GM21737 (cell line): ENCODE measurements around the gene LAMA3.

Experiments used
- ATAC-seq: cut with Tn5 transposase; IDR thresholded peaks from one replicate; pipeline ENCODE4 v1.9.1; 2021; ENCODE audit warnings: mild to moderate bottlenecking, moderate library complexity; ENCODE audit not compliant: unreplicated experiment

Gene LAMA3

DNA sequence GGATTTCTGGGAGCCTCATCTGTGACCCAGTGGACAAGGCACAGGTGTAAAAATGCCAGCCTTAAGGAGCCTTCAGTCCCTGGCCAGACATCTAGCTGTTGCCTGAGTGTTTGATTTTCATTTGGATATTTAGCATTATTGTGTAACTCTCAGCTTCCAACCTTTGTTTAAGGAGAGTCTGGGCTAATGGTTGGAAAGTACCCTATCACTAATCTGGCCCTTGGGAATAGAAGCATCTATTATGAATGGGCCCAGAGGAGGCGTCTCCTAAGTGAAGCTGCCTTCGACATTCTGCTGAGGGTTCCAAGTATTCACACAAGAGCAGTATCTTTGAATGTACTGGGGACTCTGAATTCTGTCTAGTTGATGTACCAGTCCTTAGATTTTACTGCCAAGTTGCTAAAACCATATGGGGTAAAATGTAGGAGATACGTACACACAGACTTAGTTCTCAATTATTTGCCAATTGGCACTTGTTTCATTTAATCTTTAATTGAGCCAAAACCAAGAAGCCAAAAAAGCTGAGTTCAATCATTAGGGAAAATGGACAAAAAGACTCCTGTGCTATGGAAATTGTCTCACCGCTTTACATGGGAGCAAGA lies 19.3 kb upstream of the LAMA3 start:
- ATAC-seq: no peak

DNA sequence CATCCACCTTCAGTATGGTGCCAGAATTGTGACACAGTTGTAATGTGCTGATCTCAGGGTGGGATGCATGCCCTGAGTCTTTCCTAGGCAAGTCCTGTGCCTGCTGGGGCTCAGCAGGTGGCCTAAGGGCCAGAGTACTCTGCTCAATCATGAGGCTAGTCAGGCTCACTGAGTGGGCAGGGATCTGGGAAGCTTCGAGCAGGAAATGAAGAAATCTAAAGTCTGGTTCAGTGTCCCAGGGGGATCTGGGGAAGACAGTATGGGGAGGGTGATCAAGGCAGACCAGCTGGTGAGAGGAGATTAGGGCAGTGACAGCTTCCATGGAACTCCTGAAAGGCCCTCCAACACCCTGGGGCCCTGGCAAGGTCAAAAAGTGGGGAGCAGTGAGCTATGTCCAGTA lies 17.7 kb upstream of the LAMA3 start:
- no peak for ATAC-seq

DNA sequence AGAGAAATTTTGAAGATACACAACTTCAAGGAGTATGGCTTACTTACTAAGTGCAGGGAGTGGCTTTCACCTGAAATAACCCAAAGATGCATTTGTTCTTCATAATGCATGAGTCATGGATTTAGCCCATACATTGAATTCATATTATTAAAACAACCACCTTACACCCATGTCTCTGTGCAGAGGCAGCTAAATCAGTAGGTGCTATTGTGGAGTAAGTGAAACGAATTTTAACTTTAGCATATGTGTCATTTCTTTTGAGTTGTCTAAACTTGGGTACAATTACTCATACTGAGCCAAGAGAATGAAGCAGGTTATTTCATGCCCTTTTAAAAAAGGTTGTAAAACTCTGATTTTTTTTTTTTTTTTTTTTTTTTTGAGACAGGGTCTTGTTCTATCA lies 15.5 kb upstream of the LAMA3 start:
- ATAC-seq: no peak

DNA sequence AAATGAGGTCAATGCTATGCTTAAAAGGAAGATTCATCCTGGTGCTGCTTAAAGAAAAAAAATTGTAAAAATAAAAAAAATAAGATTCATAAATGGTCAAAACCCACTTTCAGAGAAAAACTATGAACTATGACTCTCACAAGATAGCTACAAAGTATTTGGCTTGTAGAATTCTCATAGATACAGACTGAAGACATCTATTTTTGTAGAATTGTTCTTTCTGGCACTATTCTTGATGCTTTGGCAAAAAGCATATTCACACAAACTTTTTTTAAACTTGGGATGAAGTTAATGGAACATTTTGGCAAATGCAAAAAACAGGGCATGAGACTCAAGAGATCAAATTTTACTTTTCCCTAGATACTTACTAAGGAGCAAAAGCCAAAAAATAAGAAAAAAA lies 14.0 kb upstream of the LAMA3 start:
- no peak for ATAC-seq

DNA sequence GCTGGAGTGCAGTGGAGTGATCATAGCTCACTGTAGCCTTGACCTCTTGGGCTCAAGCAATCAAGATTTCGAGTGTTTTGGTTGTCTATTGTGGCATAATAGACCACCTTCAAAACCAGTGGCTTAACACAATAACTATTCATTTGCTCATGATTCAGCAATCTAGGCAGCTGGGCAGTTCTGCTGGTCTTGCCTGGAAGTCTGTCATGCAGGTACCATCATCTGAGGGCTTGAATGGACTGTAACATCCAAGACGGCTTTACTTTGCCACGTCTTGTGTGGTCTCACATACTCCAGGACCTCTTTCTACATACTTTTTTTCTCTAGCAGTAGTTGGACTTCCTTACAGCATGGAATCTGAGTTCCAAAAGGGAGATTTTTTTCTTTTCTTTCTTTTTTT lies 13.4 kb upstream of the LAMA3 start:
- ATAC-seq: no peak

DNA sequence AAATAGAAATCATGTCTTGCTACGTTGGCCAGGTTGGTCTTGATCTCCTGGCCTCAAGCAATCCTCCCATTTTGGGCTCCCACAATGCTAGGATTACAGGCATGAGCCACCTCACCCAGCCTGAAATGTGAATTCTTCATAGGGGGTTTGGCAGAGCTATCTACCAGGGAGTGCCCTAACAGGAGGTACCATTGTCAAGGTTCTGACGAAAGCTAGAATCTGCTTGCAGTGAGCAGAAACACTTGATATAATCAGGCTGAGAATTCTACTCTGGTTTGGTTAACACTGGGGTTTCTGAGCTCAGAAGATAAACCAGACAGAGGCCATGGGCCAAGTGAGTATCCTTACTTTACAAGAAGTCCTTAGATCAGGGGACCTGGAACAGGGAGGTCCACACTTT lies 7.2 kb upstream of the LAMA3 start:
- ATAC-seq: no peak

DNA sequence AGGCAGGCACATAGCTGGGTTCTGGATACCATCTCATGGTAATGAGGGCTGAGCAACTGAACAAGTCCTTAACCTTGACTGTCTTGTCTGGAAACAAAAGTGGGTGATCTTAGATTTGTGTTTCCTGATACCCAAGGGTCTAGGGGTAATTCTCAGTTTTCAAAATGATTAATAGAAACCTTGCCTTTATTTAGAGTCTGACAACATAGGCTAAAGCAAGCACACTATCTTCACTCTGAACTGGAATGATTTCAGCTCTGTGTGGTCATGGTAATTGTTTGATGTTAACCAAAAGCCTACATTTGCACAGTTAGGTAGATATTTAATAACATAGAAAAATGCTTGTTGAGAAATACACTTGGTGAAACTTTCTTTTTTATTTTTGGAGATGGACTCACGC lies 6.8 kb upstream of the LAMA3 start:
- no peak for ATAC-seq

DNA sequence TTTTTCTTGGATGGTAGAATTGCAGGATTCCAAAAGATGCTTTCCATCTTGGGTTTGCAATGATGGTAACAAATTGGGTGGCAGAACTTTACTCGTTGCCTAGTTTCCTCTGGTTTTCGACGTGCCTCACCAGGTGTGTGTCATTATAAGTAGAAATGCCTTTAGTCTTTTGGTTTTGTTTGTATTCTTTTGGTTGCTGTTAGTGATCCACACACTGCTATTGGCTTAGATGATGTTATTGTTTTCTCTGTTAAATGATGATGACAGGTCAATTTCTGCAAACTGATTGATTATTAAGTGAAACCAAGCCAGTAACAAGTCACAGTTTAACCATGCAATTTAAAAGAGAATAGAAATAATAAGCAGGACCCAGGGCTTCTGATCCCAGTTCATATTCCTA lies 6.1 kb upstream of the LAMA3 start:
- no peak for ATAC-seq

DNA sequence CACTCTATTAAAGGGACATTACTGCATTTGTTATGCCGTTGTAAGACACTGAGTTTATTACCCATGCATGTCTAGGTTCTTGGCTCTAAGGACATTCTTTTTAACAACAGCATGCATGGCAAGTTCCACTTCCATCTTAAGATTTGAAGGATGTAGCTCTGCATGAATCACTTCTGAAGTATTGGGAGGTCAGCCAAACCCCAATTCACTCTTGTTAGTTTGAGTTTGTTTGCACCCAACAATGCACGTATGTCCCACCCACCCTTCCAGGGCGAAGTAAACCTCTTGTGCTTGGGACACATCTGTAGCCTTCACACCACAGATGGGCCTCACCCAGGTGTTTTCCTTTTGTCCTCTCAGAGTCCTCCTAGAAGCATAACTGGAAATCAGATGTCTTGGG lies 5.6 kb upstream of the LAMA3 start:
- no peak for ATAC-seq

DNA sequence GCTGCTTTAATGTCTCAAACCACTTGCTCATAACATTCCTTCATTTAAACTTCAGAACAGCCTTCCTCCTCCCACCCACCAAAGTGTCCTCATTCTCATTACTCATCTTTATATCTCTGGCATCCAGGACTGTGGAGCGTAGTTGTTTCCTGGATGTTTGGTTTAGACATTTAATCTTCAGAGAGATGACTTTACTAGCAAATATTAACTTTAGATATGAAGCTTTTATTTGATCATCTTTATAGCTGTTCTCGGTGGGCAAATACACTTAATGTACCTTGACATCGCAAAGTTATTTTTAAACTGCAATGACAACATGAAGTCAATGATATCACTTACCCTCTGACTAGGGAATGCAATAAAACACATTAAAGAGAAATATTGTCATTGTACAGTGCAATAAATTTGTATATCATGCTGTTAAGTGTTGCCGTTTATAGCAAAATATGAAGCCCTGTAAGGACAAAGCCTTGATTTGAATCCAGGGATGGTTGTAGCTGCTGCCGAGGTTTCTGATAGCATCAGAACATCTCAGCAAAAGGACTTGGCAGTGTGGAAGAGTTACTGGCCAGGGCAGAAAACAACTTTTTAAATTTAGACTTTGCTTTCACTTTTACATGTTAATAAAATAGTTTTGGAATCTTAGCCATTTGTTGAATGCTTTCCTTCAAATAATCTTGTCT lies 4.6 kb upstream of the LAMA3 start:
- no peak for ATAC-seq

DNA sequence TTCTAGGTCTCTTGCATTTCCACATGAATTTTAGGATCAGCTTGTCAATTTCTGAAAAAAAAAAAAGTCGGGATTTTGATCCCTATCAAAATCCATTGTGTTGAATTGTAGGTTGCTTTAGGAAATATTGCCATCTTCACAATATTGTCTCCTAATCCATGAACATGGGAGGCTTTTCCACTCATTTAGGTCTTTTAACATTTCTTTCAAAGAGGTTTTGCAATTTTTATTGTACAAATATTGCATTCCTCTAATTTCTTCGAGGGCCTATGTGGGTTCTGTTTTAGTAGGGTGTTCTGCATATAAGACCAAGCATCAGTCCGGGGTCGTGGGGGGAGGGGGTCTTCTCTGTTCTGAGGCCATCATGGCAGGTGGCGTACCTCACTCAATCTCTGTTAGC lies 725 bp upstream of the LAMA3 start:
- ATAC-seq: no peak

DNA sequence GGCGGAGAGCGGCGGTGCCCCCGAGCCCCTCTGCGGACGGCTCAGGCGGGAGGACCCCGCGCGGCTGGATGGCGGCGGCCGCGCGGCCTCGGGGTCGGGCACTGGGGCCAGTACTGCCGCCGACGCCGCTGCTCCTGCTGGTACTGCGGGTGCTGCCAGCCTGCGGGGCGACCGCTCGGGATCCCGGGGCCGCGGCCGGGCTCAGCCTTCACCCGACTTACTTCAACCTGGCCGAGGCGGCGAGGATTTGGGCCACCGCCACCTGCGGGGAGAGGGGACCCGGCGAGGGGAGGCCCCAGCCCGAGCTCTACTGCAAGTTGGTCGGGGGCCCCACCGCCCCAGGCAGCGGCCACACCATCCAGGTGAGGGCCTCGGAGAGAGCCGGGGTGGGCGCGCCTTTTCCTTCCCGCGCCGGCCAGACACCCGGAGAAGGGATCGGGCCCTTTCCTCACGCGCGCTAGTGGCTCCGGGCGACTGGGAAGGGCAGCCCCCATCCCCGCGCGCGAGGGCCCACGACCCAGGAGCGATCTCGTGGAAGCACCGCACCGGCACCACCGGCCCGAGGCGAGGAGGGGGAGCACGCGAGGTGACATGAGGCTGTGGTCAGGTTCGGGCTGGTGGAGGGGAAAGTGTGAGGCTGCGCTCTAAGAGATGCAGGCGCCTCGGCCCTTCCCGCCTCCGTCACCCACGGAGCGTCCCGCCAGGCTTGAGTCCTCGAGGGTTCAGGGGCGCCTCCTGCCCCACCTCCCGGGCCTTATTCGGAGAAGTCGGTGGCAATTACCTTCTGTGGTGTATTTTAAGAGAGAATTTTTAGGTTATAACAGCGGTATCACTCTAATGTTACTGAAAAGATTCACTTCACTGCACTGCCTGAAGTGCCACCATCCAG lies 607 bp downstream of the LAMA3 start:
- no peak for ATAC-seq

DNA sequence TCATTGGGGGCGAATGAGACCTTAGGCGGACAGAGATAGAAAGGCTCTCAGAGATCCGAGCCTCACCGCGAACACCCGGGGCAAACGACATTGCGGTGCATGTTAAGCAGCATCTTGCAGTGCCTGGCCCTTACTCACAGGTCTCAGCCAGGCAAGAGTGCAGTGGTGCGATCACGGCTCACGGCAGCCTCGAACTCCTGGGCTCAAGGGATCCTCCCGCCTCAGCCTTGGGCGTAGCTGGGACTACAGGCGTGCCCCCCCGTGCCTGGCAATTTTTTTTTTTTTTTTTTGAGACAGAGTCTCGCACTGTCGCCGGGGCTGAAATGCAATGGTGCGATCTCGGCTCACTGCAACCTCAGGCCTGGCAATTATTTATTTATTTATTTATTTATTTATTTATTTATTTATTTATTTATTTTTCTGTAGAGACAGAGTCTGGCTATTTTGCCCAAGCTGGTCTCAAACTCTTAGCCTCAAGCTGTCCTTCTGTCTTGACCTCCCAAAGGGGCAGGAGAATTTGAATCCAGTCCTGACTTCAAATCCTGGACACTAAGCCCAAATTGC lies 1.3 kb downstream of the LAMA3 start:
- ATAC-seq: no peak

DNA sequence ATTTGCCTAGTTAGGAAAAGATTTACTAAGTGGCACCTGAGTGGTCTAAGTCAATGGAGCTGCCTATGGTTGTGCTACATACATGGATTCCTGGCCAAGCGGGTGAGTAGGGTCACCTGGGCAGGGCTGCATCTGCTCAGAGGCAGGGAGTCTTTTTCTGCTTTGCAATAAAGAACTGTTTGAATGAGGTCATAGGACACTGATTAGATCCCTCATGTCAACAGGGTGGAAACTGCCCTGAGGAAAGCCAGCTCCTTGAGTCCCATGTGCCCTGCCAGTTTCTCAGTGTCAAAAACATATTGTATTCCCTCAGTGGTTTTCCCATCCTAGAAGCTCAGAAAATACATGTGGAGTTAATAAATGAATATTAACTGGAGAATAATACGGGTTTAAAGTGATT lies 4.6 kb downstream of the LAMA3 start:
- ATAC-seq: no peak

DNA sequence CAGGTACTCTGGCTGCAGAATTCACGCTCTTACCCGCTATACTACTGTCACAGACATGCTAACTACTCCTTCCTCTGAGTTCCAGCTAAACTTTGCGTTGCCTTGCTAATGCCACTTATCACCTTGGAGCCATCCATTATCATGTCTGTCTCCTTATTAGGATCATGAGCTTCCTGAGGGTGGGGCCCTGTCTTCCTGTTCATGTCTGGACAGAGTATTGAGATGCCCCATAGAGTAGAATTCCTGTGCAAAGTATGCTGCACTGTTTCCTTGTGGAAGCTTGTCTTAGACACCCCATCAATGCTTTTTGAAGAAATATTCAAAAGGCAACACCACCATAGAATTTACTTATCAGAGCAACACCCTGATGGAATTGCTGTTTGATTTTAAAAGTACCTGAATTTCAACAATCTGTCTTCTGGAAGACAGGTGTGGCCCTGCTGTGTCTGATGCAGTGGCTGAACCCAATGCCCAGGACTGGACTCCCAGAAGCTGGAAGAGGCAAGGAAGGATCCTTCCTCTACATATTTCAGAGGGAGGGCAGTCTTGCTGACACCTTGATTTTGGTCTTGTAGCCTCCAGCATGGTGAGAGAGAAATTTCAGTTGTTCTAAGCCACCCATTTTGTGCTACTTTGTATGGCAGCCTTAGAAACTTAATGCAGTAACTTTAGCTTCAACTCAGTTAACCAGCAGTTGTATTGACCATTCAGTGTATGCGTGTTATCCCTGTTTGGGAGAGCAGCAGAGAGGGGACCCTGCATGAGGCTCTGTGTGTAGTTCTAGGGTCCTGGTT lies 5.6 kb downstream of the LAMA3 start:
- no peak for ATAC-seq

DNA sequence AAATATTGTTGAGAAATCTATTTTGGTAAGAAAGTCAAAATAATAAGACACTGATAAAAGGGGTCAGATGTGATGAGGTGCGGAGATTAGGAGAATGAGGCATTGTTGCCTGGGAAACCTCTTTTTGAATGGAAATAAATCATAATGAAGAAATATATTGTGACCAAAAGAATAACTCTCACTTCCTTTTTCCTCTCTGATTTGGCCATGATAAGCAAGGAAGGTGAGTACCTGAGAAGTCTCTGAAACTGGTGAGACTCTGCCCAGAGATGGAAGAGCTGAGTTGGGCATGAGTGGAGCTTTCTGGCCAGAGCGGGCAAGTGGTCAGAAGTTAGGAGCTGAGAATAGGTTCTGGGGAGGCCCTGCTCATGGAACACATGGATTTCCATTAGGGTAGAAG lies 11.8 kb downstream of the LAMA3 start:
- ATAC-seq: no peak

DNA sequence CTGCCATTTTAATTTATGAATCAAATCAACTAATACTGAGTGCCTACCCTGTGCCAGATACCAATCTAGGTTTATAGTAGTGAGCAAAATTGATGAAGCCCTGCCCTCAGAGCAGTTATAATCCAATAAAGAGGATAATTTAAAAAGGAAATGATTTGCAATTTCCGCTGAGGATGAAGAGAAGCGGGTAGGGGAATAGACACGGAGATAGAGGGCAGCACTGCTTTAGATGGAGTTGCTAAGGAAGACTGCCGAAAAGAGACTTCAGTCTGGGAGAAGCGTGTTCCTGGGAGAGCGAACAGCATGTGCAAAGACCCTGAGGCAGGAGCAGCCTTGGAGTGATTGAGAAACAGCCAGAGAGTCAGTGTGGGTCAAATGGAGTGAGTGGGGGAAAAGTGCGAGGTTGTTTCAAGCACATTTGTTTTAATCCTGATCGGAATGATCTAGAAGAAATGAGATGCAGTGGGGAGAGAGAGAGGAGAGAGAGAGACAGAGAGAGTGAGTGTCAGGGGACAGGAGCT lies 12.4 kb downstream of the LAMA3 start:
- no peak for ATAC-seq

DNA sequence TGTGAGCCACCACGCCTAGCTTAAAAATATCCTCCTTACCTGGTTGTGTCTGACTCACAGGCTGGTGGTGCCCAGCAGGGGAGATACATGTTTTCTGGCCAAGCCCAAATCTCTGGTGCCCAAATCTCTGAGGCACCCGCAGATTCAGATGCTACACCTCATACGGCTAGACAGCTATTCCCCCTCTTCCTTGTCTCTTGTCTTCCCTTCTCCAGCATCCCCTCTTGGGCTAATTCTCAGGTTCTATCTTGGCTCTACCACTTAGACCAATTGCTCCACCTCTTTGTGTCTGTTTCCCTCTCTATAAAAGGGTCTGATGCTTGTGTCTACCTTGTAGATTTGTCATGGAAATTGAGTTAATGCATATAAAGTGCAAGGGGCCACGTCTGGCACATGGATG lies 13.4 kb downstream of the LAMA3 start:
- no peak for ATAC-seq

DNA sequence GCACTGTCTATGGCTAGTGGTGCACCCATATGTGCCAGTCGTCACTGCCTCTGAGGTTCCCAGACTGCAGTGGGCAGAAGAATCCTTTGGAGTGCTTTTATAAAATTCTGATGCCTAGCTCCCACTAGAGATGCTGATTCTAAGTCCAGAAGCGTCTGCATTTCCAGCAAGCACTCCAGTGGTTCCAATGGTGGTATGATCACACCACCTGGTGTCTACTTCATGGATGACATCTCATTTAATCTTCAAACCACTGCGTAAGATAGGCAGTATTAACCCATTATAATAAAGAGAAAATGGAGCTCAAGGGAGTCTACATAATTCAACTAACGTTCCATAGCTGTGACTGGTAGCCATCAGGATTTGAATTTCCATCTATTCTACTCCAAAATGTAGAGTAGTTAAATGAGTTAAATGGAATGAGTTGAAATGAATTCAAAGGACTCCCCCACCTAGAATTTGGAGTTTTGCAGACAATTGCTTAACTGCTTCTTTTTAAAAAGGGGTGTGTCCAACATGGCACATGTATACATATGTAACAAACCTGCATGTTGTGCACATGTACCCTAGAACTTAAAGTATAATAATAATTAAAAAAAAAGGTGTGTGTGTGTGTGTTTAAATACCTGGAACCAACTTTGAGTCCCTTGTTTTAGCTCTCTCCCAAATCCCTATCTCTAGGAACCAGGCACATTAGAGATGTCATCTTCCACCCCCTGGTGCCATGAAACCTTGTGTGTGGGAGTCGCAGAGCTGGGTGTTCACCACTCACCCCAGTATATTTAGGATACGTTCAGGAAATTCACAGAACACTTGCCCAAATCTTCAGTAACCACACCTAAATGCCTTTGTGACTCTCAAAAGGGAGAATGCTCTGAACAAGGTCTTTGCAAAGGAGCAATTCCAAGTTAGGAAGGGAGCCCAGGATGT lies 14.1 kb downstream of the LAMA3 start:
- no peak for ATAC-seq

DNA sequence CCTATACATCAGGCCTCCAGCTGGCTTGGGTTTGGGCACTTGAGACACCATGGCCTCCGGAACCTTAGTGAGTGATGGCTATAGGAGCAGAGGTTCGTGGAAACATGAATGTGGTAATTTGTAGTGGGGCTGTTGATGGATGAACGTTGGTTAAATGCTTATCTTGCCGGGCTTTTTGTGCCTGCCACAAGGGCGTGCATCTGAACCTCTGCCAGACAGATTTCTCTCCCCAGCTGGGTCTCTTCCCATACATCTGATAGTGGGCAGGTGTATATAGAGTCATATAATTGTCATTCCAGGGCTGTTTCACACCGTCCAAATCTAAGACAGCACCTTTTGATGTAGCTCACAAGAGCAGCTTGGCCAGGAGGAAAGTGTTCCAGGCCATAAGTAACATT lies 14.7 kb downstream of the LAMA3 start:
- ATAC-seq: no peak
